CD4-positive, alpha-beta T cell treated with Interleukin-15 for 1 hour (primary cell): ENCODE data around the gene CHST11.

ENCODE experiments used
- DNase-seq: peaks from one replicate; pipeline ENCODE4 v3.0.0-alpha.2; 2020

The CHST11 gene

DNA sequence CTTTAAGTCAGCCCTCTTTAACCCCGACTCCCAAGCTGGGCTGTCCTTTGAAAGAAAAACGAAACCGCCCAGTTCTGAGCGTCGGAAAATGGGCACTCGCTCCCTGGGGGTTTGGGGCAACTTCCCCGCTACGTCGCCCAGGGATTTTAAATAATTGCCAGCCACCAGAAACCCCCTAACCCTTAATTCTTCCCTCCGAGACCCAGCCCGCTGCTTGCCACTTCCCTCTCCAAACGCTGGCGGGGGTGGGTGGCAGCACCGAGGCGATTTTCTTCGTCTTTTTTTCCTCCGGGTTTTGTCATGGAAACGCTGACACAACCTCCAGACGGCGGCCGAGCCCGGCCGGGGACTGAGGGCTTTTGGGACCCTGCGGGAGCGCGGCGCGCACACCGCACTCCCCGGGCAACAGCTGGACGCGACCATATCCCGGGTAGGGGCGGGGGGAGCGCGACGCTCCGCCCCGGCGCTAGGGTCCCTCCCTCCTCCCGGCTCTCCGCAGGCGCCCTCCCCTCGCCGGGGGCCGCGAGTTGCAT, at the start of gene CHST11:
CHST11 (plus strand) TSS at position 532 of the 533 bp plus-strand sequence.
- peak; percentile 81 for DNase-seq

DNA sequence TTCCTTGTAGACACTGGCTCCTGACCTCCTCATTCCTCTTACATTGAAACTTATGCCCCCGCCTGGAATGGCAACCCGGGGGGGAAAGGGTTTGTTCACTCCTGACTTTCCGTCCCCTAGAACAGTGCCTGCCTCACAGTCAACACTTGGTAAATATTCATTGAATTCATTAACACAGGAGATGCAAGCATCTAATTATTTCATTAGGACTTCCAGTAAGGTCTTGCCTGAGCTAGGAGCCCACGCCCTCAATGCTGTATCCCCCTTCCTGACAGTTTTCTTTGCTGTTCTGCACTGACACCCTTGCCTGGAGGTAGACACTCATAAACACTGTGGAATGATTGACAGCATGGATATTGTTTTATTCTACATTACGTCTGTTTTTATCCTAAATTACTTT, 49.3 kb upstream of the CHST11 start:
- no peak for DNase-seq

DNA sequence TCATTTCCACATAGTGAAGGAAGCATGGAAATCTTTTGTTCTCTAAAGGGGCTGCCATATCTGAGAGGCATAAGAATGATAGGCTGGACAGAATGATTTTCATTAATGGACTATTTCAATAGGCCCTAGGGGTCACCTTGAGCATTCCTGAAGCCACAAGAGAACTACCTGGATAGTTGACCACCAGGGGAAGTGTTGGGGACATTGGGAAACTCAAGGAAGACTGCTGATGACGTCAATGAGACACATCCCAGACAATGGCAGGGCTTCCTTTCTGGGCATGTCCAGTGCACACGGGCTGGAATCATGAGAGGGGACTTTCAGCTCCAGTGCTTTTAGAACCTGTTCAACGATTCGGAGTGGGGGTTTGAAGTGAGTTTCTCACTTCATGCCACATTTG, 48.8 kb upstream of the CHST11 start:
- no peak for DNase-seq

GRCh38 chr12:104410326-104410725, 46.4 kb upstream of the CHST11 start:
- no peak for DNase-seq

DNA sequence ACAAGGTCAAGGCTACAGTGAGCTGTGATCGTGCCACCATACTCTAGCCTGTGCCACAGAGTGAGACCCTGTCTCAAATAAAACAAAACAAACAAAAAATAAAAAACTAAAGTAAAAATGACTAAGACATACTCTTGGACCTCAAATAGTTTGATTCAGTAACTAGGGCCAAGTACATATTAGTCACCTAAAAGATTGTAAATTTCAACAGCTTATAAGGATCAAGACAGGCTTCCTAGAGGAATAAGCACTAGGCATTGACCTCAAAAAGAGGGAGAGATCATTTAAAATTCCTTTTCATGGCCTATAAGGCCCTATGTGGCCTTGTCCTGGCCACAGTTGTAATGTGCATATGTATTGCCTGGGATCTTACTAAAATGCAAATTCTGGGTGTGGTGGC, 46.0 kb upstream of the CHST11 start:
- no peak for DNase-seq

DNA sequence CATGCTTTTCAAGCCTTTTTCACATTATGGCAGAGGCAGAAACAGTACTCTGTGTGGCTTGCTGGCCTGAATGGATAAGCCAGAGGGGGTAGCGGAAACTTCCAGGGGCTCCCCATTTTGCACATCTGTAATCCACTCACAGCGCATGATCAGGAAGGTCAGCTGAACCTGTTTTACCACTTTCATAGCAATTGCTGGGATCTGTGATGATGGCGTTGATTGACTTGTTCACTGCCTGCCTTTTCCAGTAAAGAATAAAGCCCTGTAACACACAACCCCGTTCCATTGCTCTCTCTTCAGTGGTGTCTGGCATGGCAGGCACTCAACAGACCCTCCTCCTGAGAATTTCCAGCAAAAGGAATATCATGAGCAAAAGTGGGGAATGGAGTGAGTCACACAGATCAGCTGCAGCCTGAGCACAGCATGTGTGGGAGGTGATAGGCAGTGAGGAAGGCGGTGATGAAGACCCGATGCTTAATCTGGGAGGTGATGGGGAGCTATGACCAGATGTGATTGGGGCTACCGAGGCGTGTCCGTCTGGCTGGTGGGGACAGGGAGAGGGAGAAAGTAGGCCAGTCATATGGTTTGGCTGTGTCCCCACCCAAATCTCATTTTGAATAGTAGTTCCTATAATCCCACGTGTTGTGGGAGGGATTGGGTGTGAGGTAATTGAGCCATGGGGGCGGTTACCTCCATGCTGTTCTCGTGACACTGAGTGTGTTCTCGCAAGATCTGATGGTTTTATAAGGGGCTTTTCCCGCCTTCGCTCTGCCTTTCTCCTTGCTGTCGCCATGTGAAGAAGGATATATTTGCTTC, 44.7 kb upstream of the CHST11 start:
- DNase-seq = no peak

GRCh38 chr12:104412681-104413080, 44.1 kb upstream of the CHST11 start:
- no peak for DNase-seq

GRCh38 chr12:104413330-104413729, 43.4 kb upstream of the CHST11 start:
- no peak for DNase-seq

DNA sequence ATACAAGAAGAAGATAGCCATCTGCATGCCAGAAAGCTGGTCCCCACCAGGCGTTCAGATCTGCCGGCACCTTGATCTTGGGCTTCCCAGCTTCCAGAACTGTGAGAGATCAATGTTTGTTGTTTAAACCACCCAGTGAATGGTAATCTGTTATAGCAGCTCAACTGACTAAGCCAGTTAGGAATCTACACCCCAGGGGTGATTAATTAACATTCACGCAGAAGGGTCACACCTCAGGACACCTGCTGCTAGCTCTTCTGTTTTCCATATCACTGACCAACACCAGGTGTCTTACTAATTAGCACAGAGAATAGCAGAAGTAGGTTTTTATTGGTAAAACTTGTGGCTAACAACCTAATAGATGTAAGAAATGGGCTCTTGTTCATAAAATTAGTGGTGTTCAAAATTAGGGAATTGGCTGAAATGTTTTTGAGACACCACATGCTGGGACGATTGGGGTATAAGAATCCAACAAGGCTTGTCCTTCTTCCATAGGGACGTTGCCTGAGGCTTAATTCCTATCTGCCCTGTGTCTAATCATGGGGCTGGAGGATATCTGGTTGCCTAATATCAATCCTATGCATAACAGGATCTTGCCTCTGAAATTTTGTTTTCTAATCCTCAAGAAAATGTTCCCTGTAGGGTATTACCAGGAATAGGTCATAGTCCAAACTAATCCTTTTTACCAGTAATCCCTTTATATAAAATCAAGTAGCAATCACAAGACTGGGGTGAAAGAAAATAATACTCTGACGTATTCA, 42.0 kb upstream of the CHST11 start:
- no peak for DNase-seq

DNA sequence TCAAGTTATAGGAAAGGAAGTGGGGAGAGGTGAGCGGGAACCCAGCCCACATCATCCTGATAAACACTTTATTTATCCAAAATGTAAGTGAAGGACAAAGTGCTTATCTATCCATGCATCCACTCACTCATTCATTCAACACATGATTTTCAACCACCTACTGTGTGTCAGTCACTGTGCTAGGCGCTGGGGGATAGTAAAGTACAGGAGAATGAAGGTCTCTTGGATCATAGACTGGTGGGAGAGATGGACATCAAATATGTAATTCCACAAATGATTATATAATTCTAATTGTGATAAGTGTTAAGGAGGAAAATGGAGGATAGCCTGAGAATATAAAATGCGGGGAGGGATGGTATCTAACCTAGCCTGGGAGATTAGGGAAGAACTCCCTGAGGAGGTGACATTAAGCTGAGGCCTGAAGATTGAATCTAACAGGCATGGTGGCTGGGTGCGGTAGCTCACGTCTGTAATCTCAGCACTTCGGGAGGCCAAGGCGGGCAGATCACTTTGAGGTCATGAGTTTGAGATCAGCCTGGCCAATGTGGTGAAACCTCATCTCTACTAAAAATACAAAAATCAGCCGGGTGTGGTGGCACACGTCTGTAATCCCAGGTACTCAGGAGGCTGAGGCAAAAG, 41.3 kb upstream of the CHST11 start:
- no peak for DNase-seq

GRCh38 chr12:104416136-104416535, 40.6 kb upstream of the CHST11 start:
- no peak for DNase-seq

GRCh38 chr12:104416585-104416984, 40.2 kb upstream of the CHST11 start:
- DNase-seq = no peak

DNA sequence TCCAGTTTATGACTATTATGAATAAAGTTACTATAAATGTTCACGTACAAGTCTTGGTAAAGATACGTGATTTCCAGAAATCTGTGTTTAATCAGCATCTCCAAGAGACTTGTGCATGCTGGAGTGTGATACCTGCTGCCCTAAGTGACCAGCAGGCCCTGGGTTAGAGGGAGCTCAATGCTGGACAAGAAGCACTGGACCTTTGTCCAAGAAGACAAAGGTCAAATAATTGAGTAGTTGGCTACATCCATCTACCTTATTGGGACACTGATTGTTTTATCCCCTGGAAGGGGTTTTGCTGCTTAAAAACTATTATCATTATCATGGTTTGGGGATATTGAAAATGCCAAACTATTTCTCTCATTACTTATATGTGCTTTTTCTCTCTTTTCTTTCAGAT, 37.0 kb upstream of the CHST11 start:
- DNase-seq = no peak

DNA sequence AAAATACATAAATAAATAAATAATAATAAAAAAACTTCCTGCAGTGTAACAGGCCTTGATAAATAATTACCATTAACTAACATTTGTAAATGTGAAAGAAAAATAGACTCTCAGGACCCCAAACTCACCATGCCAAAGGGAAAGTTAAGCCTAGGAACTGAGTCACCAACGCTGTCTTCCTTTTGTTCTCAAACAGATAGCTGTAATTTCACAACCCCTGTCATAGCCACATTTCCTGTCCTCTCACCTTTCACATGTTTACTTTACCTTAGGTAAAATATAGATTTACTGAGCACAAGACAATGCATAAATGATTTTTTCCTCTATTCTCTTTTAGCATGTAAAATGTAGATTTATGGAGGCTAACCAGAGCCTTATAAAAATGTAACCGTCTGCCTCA, 35.9 kb upstream of the CHST11 start:
- DNase-seq = no peak

DNA sequence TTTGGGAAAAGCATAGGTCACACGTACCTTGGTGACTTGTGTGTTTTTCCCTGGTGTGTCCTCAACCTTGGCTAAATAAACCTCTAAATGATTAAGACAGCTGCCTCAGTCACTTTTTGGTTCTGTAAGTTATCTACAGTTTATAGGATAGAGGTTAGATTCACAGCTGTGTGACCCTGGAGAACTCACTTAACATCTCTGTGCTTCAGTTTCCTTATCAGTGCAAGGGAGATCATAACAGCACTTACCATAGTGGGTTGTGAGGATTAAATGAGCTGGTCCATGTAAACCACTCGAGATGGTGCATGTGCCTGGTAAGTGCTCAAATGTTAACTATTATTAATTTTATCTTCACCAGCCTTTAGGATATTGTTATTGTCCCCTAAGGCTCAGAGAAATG, 35.4 kb upstream of the CHST11 start:
- no peak for DNase-seq

DNA sequence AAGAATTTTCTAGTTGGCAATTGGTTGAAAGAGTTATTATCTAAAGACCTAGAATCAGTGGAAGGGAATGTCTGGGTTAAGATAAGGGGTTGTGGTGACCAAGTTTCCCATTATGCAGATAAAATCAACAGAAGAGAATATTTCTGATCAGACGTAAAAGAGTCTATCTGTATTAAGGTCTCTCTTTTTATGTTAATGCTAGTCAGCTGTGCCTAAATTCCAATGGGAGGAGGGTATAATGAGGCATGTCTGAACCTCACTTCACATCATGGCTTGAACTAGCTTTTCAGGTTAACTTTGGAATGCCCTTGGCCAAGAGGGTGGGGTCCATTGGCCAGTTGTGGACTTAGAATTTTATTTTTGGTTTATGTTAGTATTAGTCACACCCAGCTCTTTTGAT, 34.3 kb upstream of the CHST11 start:
- DNase-seq = no peak

GRCh38 chr12:104423273-104423672, 33.5 kb upstream of the CHST11 start:
- no peak for DNase-seq

GRCh38 chr12:104423809-104424208, 32.9 kb upstream of the CHST11 start:
- no peak for DNase-seq

DNA sequence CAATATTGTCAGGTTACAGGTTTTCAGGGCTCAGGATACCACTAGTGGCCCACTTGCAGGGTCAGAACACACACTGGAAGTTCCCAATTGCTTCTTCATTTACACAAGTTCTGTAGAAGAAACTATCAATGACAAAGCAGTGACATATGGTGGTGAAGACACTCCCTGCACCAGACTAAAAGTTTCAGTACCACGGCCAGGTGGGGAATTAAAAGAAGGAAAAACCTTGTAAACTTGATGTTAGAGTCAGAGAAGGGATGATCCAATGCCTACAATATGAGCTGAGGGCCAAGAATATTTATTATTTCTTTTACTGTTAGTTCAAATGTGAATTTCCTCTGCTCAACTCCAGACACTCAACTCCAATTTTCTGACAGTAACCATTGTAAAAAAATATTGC, 31.8 kb upstream of the CHST11 start:
- no peak for DNase-seq

- no peak for DNase-seq
Observed at GRCh38 chr12:104425614-104426013, 31.1 kb upstream of the CHST11 start.

- no peak for DNase-seq
Observed at GRCh38 chr12:104426926-104427546, 29.7 kb upstream of the CHST11 start.

DNA sequence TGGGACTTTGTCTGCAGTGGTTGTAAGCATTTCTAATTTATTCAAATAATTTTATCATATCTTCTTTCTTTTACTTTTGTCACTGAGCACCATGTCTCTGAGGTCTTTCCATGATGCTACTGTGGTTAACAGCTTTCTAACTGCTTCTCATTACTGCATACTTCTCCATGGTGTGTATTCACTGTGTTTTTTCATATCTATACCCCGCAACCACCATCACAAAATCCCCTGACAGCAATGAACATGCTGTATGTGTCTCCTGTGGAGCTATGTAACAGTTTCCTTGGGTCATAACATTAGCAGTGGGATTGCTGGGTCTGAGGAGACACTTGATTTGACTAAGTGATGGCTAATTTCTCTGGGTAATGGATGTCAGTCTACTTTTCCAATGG, 29.2 kb upstream of the CHST11 start:
- DNase-seq = no peak

DNA sequence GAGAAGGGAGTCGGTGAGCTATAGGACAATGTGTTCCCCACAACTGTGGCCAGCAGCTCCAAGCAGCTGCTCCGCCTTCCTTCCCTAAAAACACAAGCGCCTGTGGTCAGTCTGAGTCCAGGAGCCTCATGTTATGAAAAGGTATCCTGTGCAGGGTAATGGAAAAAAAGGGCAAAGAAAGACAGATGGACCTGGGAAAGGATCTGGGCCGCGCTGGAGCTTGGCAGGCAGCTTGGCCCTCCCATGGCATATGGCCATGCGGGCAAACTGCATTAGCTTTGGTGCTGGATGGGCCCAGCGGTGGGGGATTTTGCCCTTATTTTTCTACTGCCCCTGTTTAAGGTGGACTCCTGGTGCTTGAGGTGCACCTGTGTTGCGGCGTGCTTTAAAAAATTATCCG, 23.7 kb upstream of the CHST11 start:
- DNase-seq = no peak
